Right lobe of liver (tissue), 4 donors: ENCODE data around the gene PRKCZ.

Source experiments
- CTCF ChIP-seq, 4 donors: fragments of 200-600 bp in 3 of 4; fragments of 450-650 bp in 1 of 4; IDR thresholded peaks; one replicate each; pipeline versions ENCODE4 v1.5.1 to v1.8.0; 2016 to 2022; ENCODE audit warnings: antibody characterized with exemption in 4 of 4, mild to moderate bottlenecking in 2 of 4
- POLR2A ChIP-seq: fragments of 450-650 bp; IDR thresholded peaks from one replicate; pipeline ENCODE4 v1.6.1; 2017; ENCODE audit warnings: antibody characterized with exemption, mild to moderate bottlenecking
- donor health status: DM: no; HTN: no; CAD: no.
- donor health status: DM: no; HTN: no; CAD: no.
- donor health status: DM: no; HTN: yes; CAD: no.

GRCh38 chr1:2086446-2087078 lies 36.4 kb downstream of the PRKCZ start:
- TF ChIP-seq CTCF (IDR thresholded peaks at IDR 0.05), result no peak
- TF ChIP-seq POLR2A, result no peak
